ENCODE results near the gene ZNF485. TPM values are rescaled to one million over a fixed set of nuclear protein-coding genes. Genes with fewer than 3 reads are reported as not detected.
"Not testable (repeated sequence)": the region's sequence is repeated elsewhere in the genome, so short reads cannot be mapped to it uniquely, and the experiment has no call there.

The ZNF485 gene
- total RNA-seq, 4 donors from 2014 or later: 2.2 to 13.1 (median 5.8) TPM

- no peak for TF ChIP-seq CTCF (IDR thresholded peaks at IDR 0.05)
Observed at GRCh38 chr10:43627942-43628341, 21.7 kb downstream of the ZNF485 start.

GRCh38 chr10:43628956-43629355 lies 22.7 kb downstream of the ZNF485 start:
- no peak for DNase-seq (ENCODE audit: low spot score)
- TF ChIP-seq CTCF (IDR thresholded peaks at IDR 0.05): no peak
- ATAC-seq (ENCODE audit: low FRiP score): no peak

More at GRCh38 chr10:43627942-43628341, 21.7 kb downstream of the ZNF485 start:
- ATAC-seq (ENCODE audit: low FRiP score) (no peak), DNase-seq (ENCODE audit: low spot score) (no peak)

GRCh38 chr10:43635816-43636215 lies 29.6 kb downstream of the ZNF485 start:
- not testable (repeated sequence) for ATAC-seq (ENCODE audit: low FRiP score); DNase-seq (ENCODE audit: low spot score)

- ATAC-seq (ENCODE audit: low FRiP score): no peak
- no peak for DNase-seq (ENCODE audit: low spot score)
Observed at GRCh38 chr10:43640603-43641002, 34.4 kb downstream of the ZNF485 start.

GRCh38 chr10:43644252-43644651 lies 38.0 kb downstream of the ZNF485 start:
- TF ChIP-seq CTCF (IDR thresholded peaks at IDR 0.05): no peak

More at GRCh38 chr10:43640603-43641002, 34.4 kb downstream of the ZNF485 start:
- no peak for TF ChIP-seq CTCF (IDR thresholded peaks at IDR 0.05)

GRCh38 chr10:43645866-43646265 lies 39.6 kb downstream of the ZNF485 start:
- TF ChIP-seq CTCF (IDR thresholded peaks at IDR 0.05): no peak
- ATAC-seq (ENCODE audit: low FRiP score) (no peak), DNase-seq (ENCODE audit: low spot score) (no peak)

More at GRCh38 chr10:43644252-43644651, 38.0 kb downstream of the ZNF485 start:
- DNase-seq (ENCODE audit: low spot score) (no peak), ATAC-seq (ENCODE audit: low FRiP score) (no peak)

GRCh38 chr10:43647576-43647975 lies 41.3 kb downstream of the ZNF485 start:
- no peak for ATAC-seq (ENCODE audit: low FRiP score)

More at GRCh38 chr10:43647576-43647975, 41.3 kb downstream of the ZNF485 start:
- TF ChIP-seq CTCF (IDR thresholded peaks at IDR 0.05): no peak
- DNase-seq (ENCODE audit: low spot score): no peak
